HG03039 (cell line): Measurements from ENCODE around the gene STAT5A.
"Not testable (repeated sequence)": the region's sequence is repeated elsewhere in the genome, so short reads cannot be mapped to it uniquely, and the experiment has no call there.

Experiments
- ATAC-seq: cut with Tn5 transposase; IDR thresholded peaks from one replicate; pipeline ENCODE4 v1.9.1; 2021; ENCODE audit warnings: mild to moderate bottlenecking, moderate library complexity; ENCODE audit not compliant: unreplicated experiment

The STAT5A gene

GRCh38 chr17:42283241-42284023 lies 4.9 kb upstream of the STAT5A start:
- no peak for ATAC-seq

GRCh38 chr17:42284024-42284369 lies 4.3 kb upstream of the STAT5A start:
- no peak for ATAC-seq

GRCh38 chr17:42284566-42284965 lies 3.7 kb upstream of the STAT5A start:
- no peak for ATAC-seq

- ATAC-seq = no peak
These were observed 2.8 kb upstream of the STAT5A start for GRCh38 chr17:42285346-42286050.

GRCh38 chr17:42286411-42287221 lies 1.7 kb upstream of the STAT5A start:
- ATAC-seq = no peak

GRCh38 chr17:42287305-42287976 lies 857 bp upstream of the STAT5A start:
- ATAC-seq = no peak

- ATAC-seq = no peak
These were observed 709 bp downstream of the STAT5A start for GRCh38 chr17:42288803-42289610.

GRCh38 chr17:42289611-42290181 lies 1.4 kb downstream of the STAT5A start:
- ATAC-seq = no peak

GRCh38 chr17:42290577-42290976 lies 2.3 kb downstream of the STAT5A start:
- ATAC-seq = no peak

GRCh38 chr17:42291129-42291528 lies 2.8 kb downstream of the STAT5A start:
- ATAC-seq = no peak

GRCh38 chr17:42294469-42295398 lies 6.4 kb downstream of the STAT5A start:
- no peak for ATAC-seq

- ATAC-seq = no peak
These were observed 7.7 kb downstream of the STAT5A start for GRCh38 chr17:42296012-42296411.

- ATAC-seq = not testable (repeated sequence)
These were observed 9.5 kb downstream of the STAT5A start for GRCh38 chr17:42297775-42298174.

GRCh38 chr17:42299361-42299760 lies 11.1 kb downstream of the STAT5A start:
- ATAC-seq = not testable (repeated sequence)

- ATAC-seq = not testable (repeated sequence)
These were observed 11.6 kb downstream of the STAT5A start for GRCh38 chr17:42299913-42300312.

GRCh38 chr17:42301022-42301421 lies 12.7 kb downstream of the STAT5A start:
- no peak for ATAC-seq

- ATAC-seq = no peak
These were observed 15.4 kb downstream of the STAT5A start for GRCh38 chr17:42303694-42304093.

GRCh38 chr17:42304187-42305030 lies 16.1 kb downstream of the STAT5A start:
- no peak for ATAC-seq
